Effector CD8-positive, alpha-beta T cell (primary cell): ENCODE data around the gene UBE3C.

Source experiments
- DNase-seq: peaks from one replicate; lab custom pipeline; 2025; lab: John Stamatoyannopoulos, UW

Gene UBE3C

GRCh38 chr7:157177333-157177982 is 38.7 kb downstream of the UBE3C start:
- DNase-seq: no peak

- no peak for DNase-seq
These were observed 39.3 kb downstream of the UBE3C start for GRCh38 chr7:157177983-157178381.

- DNase-seq: no peak
These were observed 45.1 kb downstream of the UBE3C start for GRCh38 chr7:157183832-157184231.

GRCh38 chr7:157188091-157188665 is 49.5 kb downstream of the UBE3C start:
- DNase-seq: no peak

GRCh38 chr7:157189405-157189804 is 50.7 kb downstream of the UBE3C start:
- no peak for DNase-seq

GRCh38 chr7:157192861-157193260 is 54.1 kb downstream of the UBE3C start:
- DNase-seq: no peak

- no peak for DNase-seq
These were observed 54.5 kb downstream of the UBE3C start for GRCh38 chr7:157193274-157193673.

GRCh38 chr7:157194948-157195347 is 56.2 kb downstream of the UBE3C start:
- no peak for DNase-seq

GRCh38 chr7:157195868-157196267 is 57.1 kb downstream of the UBE3C start:
- DNase-seq: no peak

- DNase-seq: no peak
These were observed 65.4 kb downstream of the UBE3C start for GRCh38 chr7:157204134-157204533.

- no peak for DNase-seq
These were observed 66.7 kb downstream of the UBE3C start for GRCh38 chr7:157205438-157205837.

- no peak for DNase-seq
These were observed 70.1 kb downstream of the UBE3C start for GRCh38 chr7:157208571-157209413.

GRCh38 chr7:157210682-157211081 is 72.0 kb downstream of the UBE3C start:
- DNase-seq: no peak

GRCh38 chr7:157211690-157212089 is 73.0 kb downstream of the UBE3C start:
- DNase-seq: no peak

- DNase-seq: no peak
These were observed 80.4 kb downstream of the UBE3C start for GRCh38 chr7:157219154-157219553.

- no peak for DNase-seq
These were observed 82.3 kb downstream of the UBE3C start for GRCh38 chr7:157220916-157221569.

GRCh38 chr7:157222687-157223086 is 84.0 kb downstream of the UBE3C start:
- DNase-seq: no peak

- no peak for DNase-seq
These were observed 85.9 kb downstream of the UBE3C start for GRCh38 chr7:157224627-157225026.

GRCh38 chr7:157228864-157229422 is 90.2 kb downstream of the UBE3C start:
- DNase-seq: no peak

- DNase-seq: no peak
These were observed 95.0 kb downstream of the UBE3C start for GRCh38 chr7:157233677-157234076.

- no peak for DNase-seq
These were observed 95.5 kb downstream of the UBE3C start for GRCh38 chr7:157234271-157234670.
